HG02981 (cell line): ENCODE data around the gene HMHB1.

ENCODE experiments used
- ATAC-seq: cut with Tn5 transposase; IDR thresholded peaks from one replicate; pipeline ENCODE4 v1.9.1; 2021; ENCODE audit warnings: mild to moderate bottlenecking, moderate library complexity; ENCODE audit not compliant: unreplicated experiment

The HMHB1 gene

GRCh38 chr5:143812085-143812705, at the start of gene HMHB1:
Gene HMHB1 (plus strand): TSS chr5:143812161.
- no peak for ATAC-seq

GRCh38 chr5:143762636-143763220, 49.2 kb upstream of the HMHB1 start:
- ATAC-seq = no peak

GRCh38 chr5:143767162-143767561, 44.8 kb upstream of the HMHB1 start:
- no peak for ATAC-seq

- ATAC-seq = no peak
Observed at GRCh38 chr5:143769026-143769786, 42.8 kb upstream of the HMHB1 start.

- no peak for ATAC-seq
Observed at GRCh38 chr5:143770450-143770849, 41.5 kb upstream of the HMHB1 start.

- ATAC-seq = no peak
Observed at GRCh38 chr5:143771189-143771588, 40.8 kb upstream of the HMHB1 start.

- no peak for ATAC-seq
Observed at GRCh38 chr5:143771602-143772001, 40.4 kb upstream of the HMHB1 start.

GRCh38 chr5:143772621-143773020, 39.3 kb upstream of the HMHB1 start:
- no peak for ATAC-seq

- ATAC-seq = no peak
Observed at GRCh38 chr5:143775258-143775657, 36.7 kb upstream of the HMHB1 start.

GRCh38 chr5:143776951-143777350, 35.0 kb upstream of the HMHB1 start:
- no peak for ATAC-seq

- no peak for ATAC-seq
Observed at GRCh38 chr5:143779506-143779905, 32.5 kb upstream of the HMHB1 start.

- no peak for ATAC-seq
Observed at GRCh38 chr5:143781993-143782520, 29.9 kb upstream of the HMHB1 start.

GRCh38 chr5:143782588-143783386, 29.2 kb upstream of the HMHB1 start:
- no peak for ATAC-seq

- no peak for ATAC-seq
Observed at GRCh38 chr5:143788401-143788800, 23.6 kb upstream of the HMHB1 start.

GRCh38 chr5:143790457-143791112, 21.4 kb upstream of the HMHB1 start:
- no peak for ATAC-seq

- ATAC-seq = peak; percentile 52
Observed at GRCh38 chr5:143791848-143792731, 19.9 kb upstream of the HMHB1 start.

- no peak for ATAC-seq
Observed at GRCh38 chr5:143793249-143793648, 18.7 kb upstream of the HMHB1 start.

GRCh38 chr5:143796125-143796524, 15.8 kb upstream of the HMHB1 start:
- no peak for ATAC-seq

- no peak for ATAC-seq
Observed at GRCh38 chr5:143796753-143797152, 15.2 kb upstream of the HMHB1 start.

- no peak for ATAC-seq
Observed at GRCh38 chr5:143800715-143801114, 11.2 kb upstream of the HMHB1 start.
